Measurements from ENCODE around the gene KSR1.

The KSR1 gene

DNA sequence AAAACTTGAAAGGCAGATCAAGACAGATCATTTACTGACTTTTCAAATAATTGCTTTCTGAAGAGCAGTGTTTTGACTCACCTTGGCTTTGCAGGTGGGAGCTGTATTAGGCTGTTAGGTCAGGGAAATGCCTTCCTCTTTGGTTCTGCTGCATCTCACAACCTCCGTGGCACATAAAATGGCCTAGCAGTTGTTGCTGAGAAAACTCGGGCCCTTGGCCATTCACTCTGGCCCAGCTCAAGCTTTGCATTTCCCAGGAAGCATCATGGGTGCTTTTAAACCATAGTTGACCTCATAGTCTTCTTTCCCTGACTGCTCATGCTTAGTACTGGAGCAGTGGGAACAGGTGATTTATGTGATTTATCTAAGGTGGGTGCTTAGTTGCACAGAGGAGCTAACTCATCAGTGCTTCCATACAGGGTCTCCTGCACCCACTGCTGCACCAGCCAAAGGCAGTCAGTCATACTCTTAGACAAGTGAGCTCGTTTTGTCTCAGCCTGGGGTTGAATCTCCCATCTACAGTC lies 83.6 kb downstream of the KSR1 start:
- DNase-seq = no peak

DNA sequence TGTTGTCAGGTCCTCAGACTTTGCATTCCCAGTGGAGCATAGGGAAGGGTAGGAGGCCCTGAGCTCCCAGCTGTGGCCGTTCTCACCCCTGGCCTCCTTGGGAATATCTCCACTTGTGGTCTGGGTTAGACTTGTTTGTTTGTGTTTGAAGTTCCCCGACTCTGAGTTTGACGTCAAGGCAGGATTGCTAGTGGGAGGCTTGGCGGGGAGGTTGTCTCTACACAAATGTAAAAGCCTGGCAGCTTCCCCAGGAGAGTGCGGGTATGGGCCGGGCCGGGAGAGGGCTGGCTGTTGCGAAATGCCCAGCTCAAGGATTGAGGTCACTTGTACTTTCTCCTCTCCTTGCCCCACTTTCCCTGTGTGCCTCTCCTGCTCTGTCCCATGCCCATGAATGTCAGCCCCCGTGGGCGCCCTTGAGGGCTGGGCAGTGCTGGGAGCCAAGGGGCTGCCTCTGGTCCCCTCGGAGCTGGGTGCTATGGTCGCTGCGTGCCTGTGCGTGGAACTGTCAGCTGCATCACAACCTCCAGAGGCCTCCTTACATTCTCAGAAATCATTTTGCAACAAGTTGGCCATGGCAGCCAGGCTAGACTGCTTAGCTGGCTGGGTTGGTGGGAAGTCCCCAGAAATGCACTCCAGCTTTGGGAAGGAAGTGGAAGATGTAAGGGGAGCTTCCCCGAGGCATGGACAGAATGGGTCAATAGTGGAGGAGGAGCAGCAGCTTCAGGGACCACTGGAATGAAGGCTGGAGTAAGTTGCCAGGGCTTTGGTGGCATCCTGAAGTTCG lies 84.3 kb downstream of the KSR1 start:
- DNase-seq = no peak

DNA sequence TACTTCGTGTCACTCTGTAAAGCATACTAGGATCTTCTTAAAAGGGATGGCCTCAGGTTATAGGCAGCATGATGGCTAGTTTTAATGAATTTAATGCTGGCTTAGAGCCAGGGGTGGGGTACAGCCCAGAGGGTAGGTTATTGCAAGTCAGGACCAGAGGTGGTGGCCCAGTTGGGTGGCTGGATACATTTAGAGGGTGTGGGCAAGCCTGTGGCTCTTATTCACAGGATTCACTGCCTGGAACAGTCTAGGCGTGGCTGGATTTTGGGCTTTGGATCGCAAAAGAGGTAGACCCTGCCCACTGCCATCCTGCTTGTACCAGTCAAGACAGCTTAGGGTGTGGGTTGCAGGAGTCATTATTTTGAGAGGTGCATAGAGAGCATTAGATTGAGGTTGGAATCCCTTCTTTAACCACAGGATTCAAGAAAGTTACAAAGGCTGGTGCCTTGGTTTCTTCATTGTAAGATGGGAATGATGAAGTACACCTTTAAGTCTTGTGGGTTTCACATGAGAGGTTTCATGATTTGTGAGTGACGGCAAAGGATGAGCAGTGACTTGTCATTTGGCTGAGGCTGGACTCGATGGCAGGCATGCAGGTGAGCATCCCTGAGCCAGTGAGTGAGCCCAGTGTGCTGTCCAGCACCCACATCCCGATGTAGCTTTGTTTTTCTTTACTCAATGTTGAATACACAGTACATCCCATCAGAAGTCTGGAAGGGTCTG lies 85.2 kb downstream of the KSR1 start:
- DNase-seq = no peak

DNA sequence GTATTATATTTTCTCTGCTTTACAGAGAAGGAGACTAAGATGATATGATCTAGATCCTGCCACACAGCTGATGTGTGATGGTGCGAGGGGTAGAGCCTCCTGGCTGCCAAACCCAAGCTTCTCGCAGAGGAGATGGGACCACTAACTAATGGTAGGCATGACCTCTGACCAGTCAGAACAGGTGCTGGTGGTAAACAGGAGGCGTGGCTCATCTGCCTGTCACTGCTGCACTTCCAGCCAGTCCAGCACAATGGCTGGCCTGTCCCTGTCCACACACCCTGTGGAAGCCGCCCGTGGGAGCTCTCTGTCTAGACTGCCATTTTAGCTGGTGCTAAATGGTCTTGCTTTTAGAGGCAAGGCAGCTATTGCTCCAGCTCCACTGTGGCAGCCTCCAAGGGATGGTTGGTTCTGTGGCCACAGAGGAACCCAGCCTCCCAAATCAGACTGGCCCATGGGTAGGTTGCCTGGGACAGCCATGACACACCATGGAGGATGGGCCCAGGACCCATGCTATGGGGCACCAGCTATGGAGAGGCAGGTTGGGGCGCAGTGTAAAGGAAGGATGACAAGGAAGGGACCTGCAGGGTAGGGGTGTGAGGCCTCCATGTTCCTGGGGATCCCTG lies 86.7 kb downstream of the KSR1 start:
- DNase-seq = no peak

DNA sequence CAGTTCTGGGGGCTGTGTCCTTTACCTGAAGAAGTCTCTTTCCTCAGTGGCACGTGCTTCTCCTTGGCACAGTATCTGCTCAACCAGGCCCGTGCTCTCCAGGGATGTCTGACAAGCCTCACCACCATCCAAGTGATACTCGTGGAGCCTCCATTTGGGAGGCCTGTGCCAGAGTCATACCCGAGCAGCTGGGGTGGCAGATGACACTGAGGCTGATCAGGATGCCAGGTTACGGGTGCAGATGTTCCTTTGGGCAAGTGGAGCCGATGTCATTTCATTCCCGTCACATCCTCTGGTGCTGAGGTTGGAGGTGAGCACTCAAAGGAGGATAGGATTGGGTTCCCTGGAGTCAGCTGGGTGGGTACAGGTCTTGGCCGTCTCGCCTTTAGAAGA lies 87.2 kb downstream of the KSR1 start:
- DNase-seq = no peak

DNA sequence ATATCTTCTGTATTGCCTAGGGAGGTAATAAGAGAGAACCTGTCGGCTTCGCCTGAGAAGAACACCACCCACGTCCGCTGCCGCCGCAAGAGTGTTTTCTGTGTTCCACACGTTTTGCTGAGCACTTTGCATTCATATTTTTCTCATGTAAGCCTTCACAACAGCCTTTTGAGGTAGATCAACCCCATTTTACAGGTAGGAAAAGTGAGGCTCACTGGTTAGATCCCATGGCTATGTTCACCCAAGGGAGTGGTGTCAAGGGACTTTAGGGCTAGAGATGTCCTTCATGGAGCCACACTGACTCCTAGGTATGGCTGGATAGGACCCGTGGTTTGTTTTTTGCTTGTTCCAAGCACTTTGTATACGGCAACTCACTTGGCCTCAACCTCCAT lies 87.7 kb downstream of the KSR1 start:
- no peak for DNase-seq

DNA sequence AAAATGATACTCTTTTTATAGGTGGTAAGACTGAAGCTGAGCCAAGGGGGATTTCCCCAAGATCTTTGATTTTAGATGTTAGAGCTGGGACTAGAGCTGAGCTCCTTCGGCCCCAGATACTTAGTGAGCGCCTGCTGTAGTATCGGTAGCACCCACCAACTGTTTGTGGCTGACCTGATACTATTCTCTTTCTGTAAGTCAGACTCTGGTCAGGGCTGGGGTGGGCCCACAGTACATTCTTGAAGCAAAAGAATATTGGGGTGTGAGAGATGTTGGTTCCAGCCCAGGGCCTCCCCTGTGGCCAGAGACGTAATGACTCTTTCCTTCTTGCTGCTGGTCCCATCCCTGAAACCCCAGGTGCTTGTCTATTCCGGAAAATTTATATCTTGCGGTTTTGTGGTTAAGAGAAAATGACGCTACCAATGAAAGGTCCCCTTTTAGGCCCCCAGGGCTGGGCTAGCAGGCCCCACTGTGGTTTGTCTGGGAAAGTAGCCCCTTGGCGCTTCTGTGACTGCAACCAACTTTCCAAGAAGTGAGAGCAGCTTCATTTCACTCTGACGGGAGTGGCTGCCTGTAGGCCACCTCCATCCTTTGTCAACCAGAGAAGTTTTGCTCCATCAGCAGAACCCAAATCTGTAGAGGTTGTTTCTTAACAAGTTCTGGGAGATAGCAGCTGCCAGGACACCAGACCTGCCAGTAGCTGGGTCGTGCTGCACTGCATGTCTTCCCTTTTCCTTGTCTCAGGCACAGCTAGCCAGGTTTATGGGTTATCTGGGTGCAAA lies 88.3 kb downstream of the KSR1 start:
- peak; percentile 31 for DNase-seq

DNA sequence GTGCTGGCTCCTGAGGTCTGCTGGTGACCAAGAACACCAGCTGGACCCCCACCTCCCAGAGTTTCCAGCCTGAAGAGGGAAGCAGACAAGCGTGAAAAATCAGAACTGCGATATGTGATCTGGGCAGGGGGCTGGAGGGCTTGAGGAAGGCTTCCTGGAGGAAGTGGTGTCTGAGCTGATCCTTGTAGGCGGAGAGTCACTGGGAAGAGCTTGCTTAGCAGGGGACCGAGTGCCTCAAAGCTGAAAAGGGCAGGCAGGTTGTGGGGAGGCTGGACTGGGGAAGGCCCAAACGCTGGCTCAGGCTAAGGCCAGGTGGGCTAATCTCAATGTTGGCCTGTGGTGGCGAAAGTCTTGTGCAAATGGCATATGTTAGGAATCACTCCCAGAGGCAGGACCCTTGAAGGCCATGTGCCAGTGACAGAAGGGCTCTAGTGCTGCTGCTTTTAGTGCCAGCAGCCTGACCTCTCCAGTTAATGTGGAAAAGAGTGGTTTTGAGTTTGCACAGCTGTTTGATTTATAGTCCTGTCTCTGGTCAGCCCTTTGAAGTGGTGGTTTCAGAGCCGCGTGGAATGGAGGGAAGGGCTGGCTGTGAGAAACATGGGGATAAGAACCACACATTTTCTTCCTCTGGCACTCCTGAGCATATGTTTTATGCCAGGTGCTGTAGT lies 89.4 kb downstream of the KSR1 start:
- no peak for DNase-seq

DNA sequence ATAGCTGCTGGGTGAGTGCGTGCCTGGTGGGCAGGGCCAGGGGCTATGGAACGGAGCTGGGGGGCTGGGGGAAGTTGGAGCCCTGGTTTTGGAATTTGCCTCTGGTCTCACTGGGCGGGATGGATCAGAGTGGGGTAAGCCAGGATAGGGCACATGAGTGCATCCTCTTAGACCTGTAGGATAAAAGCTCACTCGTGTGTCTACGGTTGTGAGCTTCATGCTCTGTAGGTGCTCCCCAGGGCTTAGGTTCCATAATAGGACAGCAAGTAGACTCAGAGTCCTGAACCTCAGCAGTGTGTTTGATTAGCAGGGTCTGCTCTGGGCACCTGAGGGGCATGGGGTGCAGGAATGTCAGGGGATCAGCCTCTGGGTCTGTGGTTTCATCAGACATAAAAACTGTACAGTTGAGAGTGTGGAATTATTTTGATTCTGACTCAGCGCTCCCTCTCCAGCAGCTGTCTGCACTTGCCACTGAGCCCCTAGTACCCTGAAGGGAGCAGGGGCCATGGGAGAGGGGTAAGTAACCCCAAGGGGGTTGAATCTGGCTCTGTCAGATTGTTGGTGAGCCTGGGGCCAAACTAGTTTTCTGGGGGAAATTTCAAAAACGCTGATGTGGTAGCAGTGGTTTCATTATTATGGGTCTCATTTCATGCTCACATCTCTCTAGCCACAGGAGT lies 90.5 kb downstream of the KSR1 start:
- no peak for DNase-seq

DNA sequence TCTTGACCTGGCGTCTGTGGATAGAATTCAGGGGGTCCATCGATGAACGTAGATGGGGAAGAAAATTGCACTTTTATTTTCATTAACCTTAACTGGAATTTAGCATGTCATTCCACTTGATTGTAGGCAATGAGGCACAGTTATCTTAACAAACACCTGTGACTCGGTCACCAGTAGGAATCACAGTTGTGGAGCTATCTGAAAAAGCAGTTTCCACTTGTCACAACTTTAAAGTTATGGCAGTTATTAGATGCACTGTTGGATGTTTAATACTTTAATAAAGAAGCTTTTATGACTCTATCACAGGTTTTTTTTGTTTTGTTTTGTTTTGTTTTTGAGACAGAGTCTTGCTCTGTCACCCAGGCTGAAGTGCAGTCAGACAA lies 91.0 kb downstream of the KSR1 start:
- no peak for DNase-seq

DNA sequence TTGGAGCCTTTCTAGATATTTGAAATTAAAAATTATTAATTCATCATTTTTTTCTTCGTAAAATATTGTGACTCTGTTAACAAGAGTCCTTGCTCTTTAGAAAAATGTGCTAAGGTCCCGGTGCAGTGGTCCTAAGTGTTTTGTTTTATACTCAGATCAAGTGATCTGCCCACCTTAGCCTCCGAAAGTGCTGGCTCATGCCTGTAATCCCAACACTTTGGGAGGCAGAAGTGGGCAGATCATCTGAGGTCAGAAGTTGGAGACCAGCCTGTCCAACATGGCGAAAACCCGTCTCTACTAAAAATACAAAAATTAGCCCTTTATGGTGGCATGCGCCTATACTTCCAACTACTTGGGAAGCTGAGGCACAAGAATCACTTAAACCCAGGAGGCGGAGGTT lies 92.1 kb downstream of the KSR1 start:
- DNase-seq = no peak

DNA sequence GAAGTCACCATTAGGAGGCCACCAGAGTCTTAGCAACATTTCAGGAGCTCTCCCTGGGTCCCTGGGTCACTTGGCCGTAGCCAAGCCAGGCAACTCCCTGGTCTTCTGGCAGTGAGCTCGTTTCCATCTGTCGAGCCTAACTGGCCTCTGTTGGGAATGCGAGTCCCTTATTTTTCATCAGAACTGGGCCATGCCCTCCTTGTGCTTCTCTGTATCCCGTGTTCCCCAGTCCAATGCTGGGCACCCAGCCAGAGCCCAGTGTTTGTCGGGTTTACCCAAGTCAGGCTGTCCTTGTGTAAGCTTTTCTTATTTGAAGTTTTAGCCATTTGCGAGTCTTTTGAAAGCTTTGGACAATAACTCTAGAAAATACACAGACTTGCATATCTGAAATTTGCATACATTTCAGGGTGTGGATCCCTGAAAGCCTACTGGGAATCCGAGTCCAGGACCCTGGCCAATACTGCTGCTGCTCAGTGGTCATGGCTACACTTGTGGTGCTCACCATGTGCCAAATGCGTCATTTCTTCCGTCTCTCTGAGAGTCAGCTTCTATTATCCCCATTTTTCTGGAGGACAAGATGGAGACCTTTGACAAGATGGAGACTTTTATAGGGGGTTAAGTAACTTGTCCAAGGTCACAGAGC lies 93.1 kb downstream of the KSR1 start:
- DNase-seq = no peak

DNA sequence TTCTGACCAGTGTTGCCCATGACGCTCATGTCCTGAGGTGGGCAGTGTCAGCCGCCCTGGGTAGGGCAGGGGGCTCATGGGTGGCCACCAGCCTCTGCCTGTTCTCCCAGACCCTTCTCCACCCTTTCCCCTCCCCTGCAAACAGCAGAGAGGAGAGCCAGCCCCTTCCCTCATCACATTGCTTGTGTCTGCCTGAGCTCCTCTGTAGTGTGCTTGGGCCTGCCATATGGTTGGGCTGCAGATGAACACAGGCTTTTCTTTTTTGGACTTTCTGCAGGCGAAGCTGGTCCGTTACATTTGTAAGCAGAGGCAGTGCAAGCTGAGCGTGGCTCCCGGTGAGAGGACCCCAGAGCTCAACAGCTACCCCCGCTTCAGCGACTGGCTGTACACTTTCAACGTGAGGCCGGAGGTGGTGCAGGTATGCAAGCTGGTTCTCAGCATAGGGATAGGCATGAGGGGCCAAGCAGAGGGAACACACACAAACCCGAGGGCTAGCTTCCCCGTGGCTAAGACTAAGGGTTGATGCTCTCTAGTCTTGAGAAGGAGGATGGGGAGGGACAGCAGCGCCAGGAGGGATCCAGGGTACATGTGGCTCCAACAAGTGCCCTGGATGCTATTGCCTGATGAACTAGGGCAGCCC lies 94.2 kb downstream of the KSR1 start:
- DNase-seq = no peak

DNA sequence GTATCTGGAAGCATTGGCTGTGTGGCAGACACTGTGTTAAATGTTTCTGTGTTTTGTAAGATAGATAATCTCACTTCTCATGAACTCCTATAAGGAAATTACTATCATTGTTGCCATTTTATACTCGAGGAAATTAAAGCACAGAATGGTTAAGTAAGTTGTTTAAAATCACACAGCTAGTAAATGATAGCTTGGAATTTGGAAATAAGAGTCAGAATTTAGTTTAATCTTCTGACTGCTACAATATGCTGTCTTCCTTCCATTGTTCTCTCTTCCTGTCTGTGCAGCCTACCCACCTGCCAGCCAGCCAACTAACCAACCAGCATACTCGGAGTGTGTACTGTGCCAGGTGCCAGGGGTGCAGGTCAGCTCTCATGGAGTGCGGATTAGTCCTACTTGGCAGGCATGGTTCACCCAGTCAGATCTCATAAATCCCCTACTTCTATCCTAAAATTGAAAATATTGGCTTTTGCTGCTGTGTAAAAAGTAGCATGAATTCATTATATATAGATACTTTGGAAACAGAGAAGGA lies 94.8 kb downstream of the KSR1 start:
- no peak for DNase-seq

DNA sequence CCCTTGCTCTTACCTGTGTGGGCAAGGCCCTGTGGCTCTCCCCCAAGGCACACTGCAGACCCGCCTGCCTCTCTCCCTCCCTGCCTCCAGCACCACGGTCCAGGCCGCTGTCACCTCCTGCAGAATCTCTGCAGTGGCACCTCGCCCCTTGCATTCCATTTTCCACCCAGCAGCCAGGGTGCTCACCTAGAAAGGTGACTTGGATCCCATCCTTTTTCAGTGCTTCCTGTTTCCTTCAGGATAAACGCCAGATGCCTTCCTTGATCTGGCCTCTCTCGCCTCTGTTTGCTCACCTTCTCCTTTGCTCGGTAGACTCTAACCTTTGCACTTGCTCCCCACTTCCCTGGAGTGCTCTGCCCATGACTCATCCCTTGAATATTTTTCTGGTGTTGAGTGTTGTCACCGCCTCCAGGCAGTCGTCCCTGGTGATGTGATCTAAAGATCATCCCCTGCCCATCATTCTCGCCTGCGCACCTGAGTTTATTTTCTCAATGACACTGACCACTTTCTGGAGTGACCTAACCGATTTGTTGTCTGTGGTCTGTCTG lies 95.5 kb downstream of the KSR1 start:
- DNase-seq = no peak

DNA sequence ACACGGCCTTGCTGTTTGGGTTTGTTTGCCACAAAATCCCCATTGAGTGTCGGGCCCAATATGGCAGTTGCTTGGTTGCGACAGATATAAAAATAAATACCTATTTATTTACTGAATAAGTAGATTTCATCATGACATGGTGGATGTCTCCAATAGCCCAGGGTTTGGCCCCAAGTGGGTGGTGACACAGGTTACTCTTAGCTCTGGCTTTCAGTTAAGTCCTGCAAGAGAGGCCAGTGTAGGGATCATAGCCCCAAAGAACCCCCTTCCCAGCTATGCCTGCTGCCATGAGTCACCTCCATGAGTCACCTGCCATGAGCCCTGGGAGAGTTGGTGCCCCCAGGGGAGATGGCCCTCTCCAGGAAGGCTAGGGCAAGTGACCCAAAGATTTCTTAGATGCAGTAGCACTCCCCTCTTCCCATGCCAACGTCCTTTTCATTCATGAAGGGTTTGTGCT lies 96.1 kb downstream of the KSR1 start:
- DNase-seq = no peak

DNA sequence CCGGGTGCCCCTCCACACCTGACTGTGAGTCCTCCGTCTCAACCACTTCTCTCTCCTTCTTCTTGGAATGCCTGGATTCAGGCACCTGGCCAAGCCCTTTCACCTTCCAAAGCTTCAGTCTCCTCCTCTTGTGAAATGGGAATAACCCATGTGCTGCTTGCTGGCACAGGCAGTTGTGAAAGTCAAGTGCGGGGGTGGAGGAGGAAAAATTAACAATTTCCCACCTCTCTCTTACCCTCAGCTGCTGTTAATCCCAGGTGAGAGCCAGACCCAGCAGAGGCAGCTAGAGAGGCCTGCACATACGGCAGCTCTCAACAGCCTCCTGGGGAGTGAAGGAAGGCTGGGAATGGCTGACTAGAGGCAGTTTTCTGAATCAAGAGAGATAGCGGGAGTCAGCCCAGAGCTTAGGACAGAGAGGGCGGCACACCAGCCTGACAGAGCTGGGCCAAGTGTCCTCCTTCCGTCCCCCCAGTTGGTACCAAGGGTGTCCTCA lies 96.8 kb downstream of the KSR1 start:
- no peak for DNase-seq

DNA sequence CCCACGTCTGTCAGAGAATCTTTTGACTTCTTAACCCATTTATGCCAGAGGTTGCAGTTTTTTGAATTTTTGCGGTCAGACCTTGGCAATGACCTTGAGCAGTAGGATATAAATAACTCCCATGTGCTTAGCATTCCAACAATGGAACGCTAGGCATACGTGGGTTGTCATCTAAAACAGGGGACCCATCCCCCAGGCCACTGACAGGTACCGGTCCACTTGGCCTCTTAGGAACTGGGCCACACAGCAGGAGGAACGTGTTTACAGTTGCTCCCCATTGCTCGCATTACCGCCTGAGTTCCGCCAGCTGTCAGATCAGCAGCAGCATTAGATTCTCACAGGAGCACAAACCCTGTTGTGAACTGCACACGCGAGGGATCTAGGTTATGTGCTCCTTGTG lies 97.9 kb downstream of the KSR1 start:
- DNase-seq = no peak

DNA sequence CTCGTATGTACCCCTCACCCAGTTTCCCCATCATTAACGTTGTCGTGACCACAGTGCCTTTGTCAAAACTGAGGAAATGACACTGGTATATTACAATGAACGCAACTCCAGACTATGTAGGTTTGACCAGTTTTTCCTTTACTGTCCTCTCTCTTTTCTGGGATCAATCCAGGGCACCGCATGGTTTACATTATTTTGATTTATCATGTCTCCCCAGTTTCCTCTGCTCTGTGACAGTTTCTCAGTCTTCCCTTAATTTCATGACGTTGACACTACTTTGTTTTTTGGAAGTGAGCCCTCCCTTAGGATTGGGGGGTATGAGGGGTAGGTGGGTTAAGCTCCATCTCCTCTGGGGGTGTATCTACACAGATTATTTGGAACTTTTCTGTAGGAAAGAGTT lies 98.7 kb downstream of the KSR1 start:
- DNase-seq = no peak

DNA sequence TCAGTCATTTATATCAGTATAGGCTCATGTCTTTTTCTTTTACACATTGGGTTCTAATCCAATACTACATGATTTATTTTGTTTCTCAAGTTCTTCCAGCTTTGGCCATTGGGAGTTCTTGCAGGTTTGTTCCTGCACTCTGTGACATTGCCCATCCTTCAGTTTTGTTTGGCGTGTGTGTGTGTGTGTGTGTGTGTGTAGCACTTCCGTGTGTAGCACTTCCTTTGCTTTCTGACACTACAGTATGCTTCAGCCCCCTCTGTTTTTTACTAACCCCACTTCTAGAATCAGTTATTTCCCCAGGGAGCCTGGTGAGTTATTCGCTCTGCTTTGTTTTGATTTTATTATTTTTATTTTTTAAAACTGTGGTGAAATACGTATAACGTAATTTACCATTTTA lies 99.1 kb downstream of the KSR1 start:
- no peak for DNase-seq

Data from CD4-positive, alpha-beta T cell treated with Interleukin-17A for 1 hour (primary cell).